SU-DHL-6 (cell line): ENCODE results near the gene PSMA5.
"Not testable (repeated sequence)": the region's sequence is repeated elsewhere in the genome, so short reads cannot be mapped to it uniquely, and the experiment has no call there.

Experiments
- H2AFZ ChIP-seq: fragments of 200-600 bp; sonication (generic); 2 replicates; pipeline ENCODE4 v1.6.1; 2014; ENCODE audit warnings: low read depth, mild to moderate bottlenecking, moderate library complexity, mixed read lengths, antibody characterized with exemption, low read length; ENCODE audit not compliant: severe bottlenecking
- H3F3A ChIP-seq: fragments of 200-600 bp; shearing (Covaris generic); 2 replicates; pipeline ENCODE4 v1.6.0; 2016; ENCODE audit warnings: antibody characterized with exemption, mild to moderate bottlenecking; ENCODE audit not compliant: insufficient read depth
- H3K27ac ChIP-seq: fragments of 200-600 bp; sonication (generic); 2 replicates; pipeline ENCODE4 v1.5.1; 2016; ENCODE audit warnings: low read depth, mild to moderate bottlenecking, low read length, moderate library complexity, mixed read lengths
- H3K27me3 ChIP-seq: fragments of 200-600 bp; sonication (generic), shearing (Covaris generic); 2 replicates; pipeline ENCODE4 v1.6.0; 2014; ENCODE audit warnings: mild to moderate bottlenecking, low read length
- H3K36me3 ChIP-seq: fragments of 200-600 bp; sonication (generic); 2 replicates; pipeline ENCODE4 v1.6.1; 2014; ENCODE audit warnings: mild to moderate bottlenecking, low read length, mixed read lengths
- H3K4me2 ChIP-seq: fragments of 300-600, 200-600 bp; shearing (Covaris generic), sonication (generic); 2 replicates; pipeline ENCODE4 v1.6.0; 2014; ENCODE audit warnings: low read length, low read depth, mild to moderate bottlenecking; ENCODE audit not compliant: poor library complexity, severe bottlenecking
- H3K4me3 ChIP-seq: fragments of 200-600 bp; sonication (generic); 2 replicates; pipeline ENCODE4 v1.5.1; 2014; ENCODE audit warnings: antibody characterized with exemption, low read length, mild to moderate bottlenecking, mixed read lengths; ENCODE audit not compliant: insufficient read depth, poor library complexity, severe bottlenecking
- H3K79me2 ChIP-seq: fragments of 200-600 bp; sonication (generic); 2 replicates; pipeline ENCODE4 v1.6.1; 2014; ENCODE audit warnings: mild to moderate bottlenecking, low read length, moderate library complexity; ENCODE audit not compliant: insufficient read depth
- H3K9ac ChIP-seq: fragments of 200-600 bp; sonication (generic); 2 replicates; pipeline ENCODE4 v1.7.0; 2014; ENCODE audit warnings: mild to moderate bottlenecking, low read length
- H3K9me2 ChIP-seq: fragments of 200-600 bp; sonication (generic); replicated peaks from 2 replicates; pipeline ENCODE4 v1.6.1; 2014; ENCODE audit warnings: low read length; ENCODE audit not compliant: insufficient read depth
- H3K9me3 ChIP-seq: fragments of 200-600 bp; sonication (generic); 2 replicates; pipeline ENCODE4 v1.6.1; 2014; ENCODE audit warnings: low read length, mixed read lengths; ENCODE audit not compliant: insufficient read depth
- H4K20me1 ChIP-seq: fragments of 200-600 bp; sonication (generic); 2 replicates; pipeline ENCODE4 v1.6.1; 2014; ENCODE audit warnings: low read depth, mild to moderate bottlenecking, antibody characterized with exemption, low read length, moderate library complexity, mixed read lengths
- EZH2phosphoT487 ChIP-seq: fragments of 200-600 bp; sonication (generic), shearing (Covaris generic); conservative IDR thresholded peaks from 2 replicates; pipeline ENCODE4 v1.6.1; 2018; ENCODE audit warnings: mild to moderate bottlenecking, antibody characterized with exemption, low read length, moderate library complexity, mixed read lengths
- TF ChIP-seq, protein P1 (sequence below): fragments of 200-600 bp; sonication (generic); IDR thresholded peaks from one replicate; pipeline ENCODE4 v1.5.1; 2017; ENCODE audit warnings: antibody characterized with exemption, mild to moderate bottlenecking, low read length, moderate library complexity; ENCODE audit not compliant: insufficient read depth, poor library complexity, severe bottlenecking

The PSMA5 gene

DNA sequence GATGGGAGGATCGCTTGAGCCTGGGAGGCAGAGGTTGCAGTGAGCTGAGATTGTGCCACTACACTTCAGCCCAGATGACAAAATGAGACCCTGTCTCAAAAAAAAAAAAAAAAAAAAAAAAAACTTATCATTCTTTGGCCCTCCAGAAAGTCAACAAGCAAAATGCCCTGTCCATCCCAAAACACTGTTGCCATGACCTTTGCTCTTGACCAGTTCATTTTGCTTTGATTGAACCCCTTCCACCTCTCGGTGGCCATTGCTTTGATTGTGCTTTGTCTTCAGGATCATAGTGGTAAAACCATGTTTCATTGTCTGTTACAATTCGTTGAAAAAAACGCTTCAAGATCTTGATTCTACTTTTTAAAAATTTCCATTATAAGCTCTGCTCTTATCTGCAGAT lies 31.6 kb upstream of the PSMA5 start:
- Histone ChIP-seq H3K4me3 (no peak overlapping the region), H3K9ac (no peak overlapping the region), H3K9me3 (peaks cover 14% of the 10 kb centered on the region; the same call in 1 of the 2 replicates), H3K27ac (no peak overlapping the region), H3F3A (no peaks in the 10 kb centered on the region), H4K20me1 (no peaks in the 10 kb centered on the region), H3K79me2 (no peaks in the 10 kb centered on the region), H3K36me3 (no peaks in the 10 kb centered on the region), H3K9me2 (no peaks in the 10 kb centered on the region), H2AFZ (no peak overlapping the region), H3K27me3 (peaks cover 3% of the 10 kb centered on the region; the same call in 1 of the 2 replicates), H3K4me2 (no peak overlapping the region)
- TF ChIP-seq, protein P1, sequence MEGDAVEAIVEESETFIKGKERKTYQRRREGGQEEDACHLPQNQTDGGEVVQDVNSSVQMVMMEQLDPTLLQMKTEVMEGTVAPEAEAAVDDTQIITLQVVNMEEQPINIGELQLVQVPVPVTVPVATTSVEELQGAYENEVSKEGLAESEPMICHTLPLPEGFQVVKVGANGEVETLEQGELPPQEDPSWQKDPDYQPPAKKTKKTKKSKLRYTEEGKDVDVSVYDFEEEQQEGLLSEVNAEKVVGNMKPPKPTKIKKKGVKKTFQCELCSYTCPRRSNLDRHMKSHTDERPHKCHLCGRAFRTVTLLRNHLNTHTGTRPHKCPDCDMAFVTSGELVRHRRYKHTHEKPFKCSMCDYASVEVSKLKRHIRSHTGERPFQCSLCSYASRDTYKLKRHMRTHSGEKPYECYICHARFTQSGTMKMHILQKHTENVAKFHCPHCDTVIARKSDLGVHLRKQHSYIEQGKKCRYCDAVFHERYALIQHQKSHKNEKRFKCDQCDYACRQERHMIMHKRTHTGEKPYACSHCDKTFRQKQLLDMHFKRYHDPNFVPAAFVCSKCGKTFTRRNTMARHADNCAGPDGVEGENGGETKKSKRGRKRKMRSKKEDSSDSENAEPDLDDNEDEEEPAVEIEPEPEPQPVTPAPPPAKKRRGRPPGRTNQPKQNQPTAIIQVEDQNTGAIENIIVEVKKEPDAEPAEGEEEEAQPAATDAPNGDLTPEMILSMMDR = no peak
- TF ChIP-seq EZH2phosphoT487 = no peak

DNA sequence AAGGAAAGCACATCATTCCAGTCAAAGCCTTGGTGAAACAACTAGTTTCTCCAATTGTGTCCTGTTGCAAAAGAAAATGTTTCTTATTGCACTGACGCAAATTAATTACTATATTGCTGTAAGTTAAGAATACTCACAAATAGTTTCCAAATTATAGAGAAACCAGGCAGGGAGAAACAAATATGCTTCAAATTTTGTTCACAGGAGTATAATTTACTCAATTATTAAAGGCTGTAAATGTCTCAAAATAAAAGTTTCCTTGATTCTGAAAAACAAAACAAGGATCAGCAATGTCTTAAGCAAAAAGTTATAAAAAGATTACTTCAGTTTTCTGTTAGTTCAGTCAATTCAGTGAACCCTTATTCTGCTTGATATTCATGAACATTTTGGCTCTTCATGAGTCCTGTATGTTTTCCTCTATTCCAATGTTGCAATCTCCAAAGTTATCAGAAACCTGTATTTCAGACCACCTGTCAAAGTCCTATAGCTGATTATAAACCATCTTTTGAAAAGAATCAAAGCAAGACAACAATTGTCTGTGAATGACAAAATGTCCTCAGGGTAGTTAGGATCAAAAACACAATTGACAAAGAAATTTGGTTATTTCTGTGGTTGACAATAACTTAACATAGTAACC lies 28.4 kb upstream of the PSMA5 start:
- H3K4me2 ChIP-seq = no peak overlapping the region
- H3K27ac ChIP-seq = no peak overlapping the region
- no peaks in the 10 kb centered on the region for H3K9me2 ChIP-seq
- no peak overlapping the region for H3K4me3 ChIP-seq
- H4K20me1 ChIP-seq = no peaks in the 10 kb centered on the region
- peaks cover 14% of the 10 kb centered on the region; the same call in 1 of the 2 replicates for H3K9me3 ChIP-seq
- H3K27me3 ChIP-seq = peaks cover 3% of the 10 kb centered on the region; the same call in 1 of the 2 replicates
- H3K79me2 ChIP-seq = no peaks in the 10 kb centered on the region
- H3K36me3 ChIP-seq = no peaks in the 10 kb centered on the region
- no peak overlapping the region for H3K9ac ChIP-seq
- no peaks in the 10 kb centered on the region for H3F3A ChIP-seq
- H2AFZ ChIP-seq = no peak overlapping the region
- TF ChIP-seq, protein P1 = no peak
- TF ChIP-seq EZH2phosphoT487 = no peak

DNA sequence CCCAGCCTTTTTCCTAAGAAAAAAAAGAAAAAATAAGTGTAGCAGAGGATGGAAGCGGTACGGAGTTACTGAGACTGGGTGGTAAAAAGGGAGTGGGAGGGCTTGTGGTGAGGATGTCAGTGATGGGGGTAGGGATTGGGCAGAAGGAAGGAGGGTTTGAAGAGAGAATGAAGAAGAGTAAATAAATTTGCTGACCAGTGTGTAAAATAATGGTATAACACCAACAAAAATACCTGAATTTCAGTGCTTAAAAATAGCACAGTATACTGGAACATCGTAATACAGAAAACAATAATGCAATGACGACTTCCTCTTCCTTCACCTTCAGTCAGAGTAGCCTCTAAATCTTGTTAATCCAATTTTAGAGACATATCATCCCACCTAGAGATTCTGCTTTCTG lies 21.3 kb upstream of the PSMA5 start:
- H3K4me3 ChIP-seq = no peak overlapping the region
- no peaks in the 10 kb centered on the region for H3K79me2 ChIP-seq
- no peaks in the 10 kb centered on the region for H3K27me3 ChIP-seq
- no peak overlapping the region for H2AFZ ChIP-seq
- H3K4me2 ChIP-seq = no peak overlapping the region
- no peaks in the 10 kb centered on the region for H3K9me2 ChIP-seq
- H3K9me3 ChIP-seq = no peaks in the 10 kb centered on the region
- no peak overlapping the region for H3K27ac ChIP-seq
- no peaks in the 10 kb centered on the region for H3K36me3 ChIP-seq
- TF ChIP-seq, protein P1 = no peak
- no peak for TF ChIP-seq EZH2phosphoT487
- no peaks in the 10 kb centered on the region for H3F3A ChIP-seq
- H3K9ac ChIP-seq = no peak overlapping the region
- no peaks in the 10 kb centered on the region for H4K20me1 ChIP-seq

DNA sequence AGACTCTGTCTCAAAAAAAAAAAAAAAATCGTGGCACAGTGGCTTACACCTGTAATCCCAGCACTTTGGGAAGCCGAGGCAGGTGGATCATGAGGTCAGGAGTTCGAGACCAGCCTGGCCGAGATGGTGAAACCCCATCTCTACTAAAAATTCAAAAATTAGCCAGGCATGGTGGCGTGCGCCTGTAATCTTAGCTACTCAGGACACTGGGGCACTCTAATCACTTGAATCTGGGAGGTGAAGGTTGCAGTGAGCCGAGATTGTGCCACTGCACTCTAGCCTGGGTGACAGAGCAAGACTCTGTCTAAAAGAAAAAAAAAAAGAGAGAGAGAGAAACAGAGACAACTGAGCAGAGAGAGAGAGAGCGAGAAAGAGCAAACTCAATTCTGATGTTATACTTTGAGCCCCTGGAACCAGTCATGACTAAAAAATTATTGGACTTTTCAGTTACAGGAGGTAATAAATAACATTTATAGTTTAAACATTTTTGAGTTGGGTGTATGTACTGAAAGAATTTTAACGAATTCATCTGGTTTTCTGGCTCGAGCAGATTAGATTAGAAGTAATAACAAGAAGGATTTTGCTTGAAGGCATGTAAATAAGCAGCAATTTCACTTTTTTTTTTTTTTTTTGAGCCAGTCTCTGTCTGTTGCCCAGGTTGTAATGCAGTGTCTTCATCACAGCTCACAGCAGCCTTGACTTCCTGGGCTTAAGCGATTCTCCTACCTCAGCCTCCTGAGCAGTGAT lies 19.9 kb upstream of the PSMA5 start:
- not testable (repeated sequence) for H3K4me2 ChIP-seq, H4K20me1 ChIP-seq, H3K27me3 ChIP-seq, H3K9ac ChIP-seq, H3F3A ChIP-seq, H3K4me3 ChIP-seq, H3K9me2 ChIP-seq, H2AFZ ChIP-seq, H3K36me3 ChIP-seq, H3K9me3 ChIP-seq, H3K27ac ChIP-seq, H3K79me2 ChIP-seq
